HepG2 (cell line): ENCODE results near the gene MZF1. TPM values are rescaled to one million over a fixed set of nuclear protein-coding genes. Genes with fewer than 3 reads are reported as not detected.

Experiments
- AHR ChIP-seq: IDR thresholded peaks from 2 replicates; pipeline ENCODE4 v1.6.1; 2018; ENCODE audit warnings: missing genetic modification reagents, missing compliant biosample characterization
- CC2D1A ChIP-seq: sonication (generic); formaldehyde crosslinking; IDR thresholded peaks from 2 replicates; pipeline ENCODE4 v1.8.1; 2023; ENCODE audit warnings: mild to moderate bottlenecking, missing genetic modification reagents
- ELF1 ChIP-seq: sonication (generic); formaldehyde crosslinking; IDR thresholded peaks from 2 replicates; pipeline ENCODE4 v1.4.0; 2020; ENCODE audit warnings: missing genetic modification reagents
- FOXA3 ChIP-seq: IDR thresholded peaks from 2 replicates; pipeline ENCODE4 v1.6.1; 2016; ENCODE audit warnings: missing genetic modification reagents, missing compliant biosample characterization
- GLI4 ChIP-seq: sonication (generic); formaldehyde crosslinking; IDR thresholded peaks from 2 replicates; pipeline ENCODE4 v1.5.1; 2020; ENCODE audit warnings: missing genetic modification reagents, mild to moderate bottlenecking, moderate library complexity, borderline replicate concordance
- KLF11 ChIP-seq: IDR thresholded peaks from 2 replicates; pipeline ENCODE4 v1.6.1; 2016; ENCODE audit warnings: missing compliant biosample characterization
- PAWR ChIP-seq: sonication (generic); formaldehyde crosslinking; IDR thresholded peaks from 2 replicates; pipeline ENCODE4 v1.4.0; 2020; ENCODE audit warnings: missing genetic modification reagents, mild to moderate bottlenecking, borderline replicate concordance
- POLR2AphosphoS5 ChIP-seq: IDR thresholded peaks from 2 replicates; pipeline ENCODE4 v1.6.1; 2012; ENCODE audit warnings: low read depth, low read length
- REPIN1 ChIP-seq: sonication (generic); formaldehyde crosslinking; IDR thresholded peaks from 2 replicates; pipeline ENCODE4 v1.8.0; 2022; ENCODE audit warnings: missing genetic modification reagents, low read depth, mild to moderate bottlenecking, borderline replicate concordance
- SATB2 ChIP-seq: sonication (generic); formaldehyde crosslinking; IDR thresholded peaks from 2 replicates; pipeline ENCODE4 v1.5.0; 2020; ENCODE audit warnings: missing genetic modification reagents
- SNAPC5 ChIP-seq: sonication (generic); formaldehyde crosslinking; IDR thresholded peaks from 2 replicates; pipeline ENCODE4 v1.8.1; 2023; ENCODE audit warnings: mild to moderate bottlenecking, missing genetic modification reagents, borderline replicate concordance
- SSRP1 ChIP-seq: IDR thresholded peaks from 2 replicates; pipeline ENCODE4 v1.6.1; 2016; ENCODE audit warnings: control low read depth
- TAF1 ChIP-seq: sonication (generic); formaldehyde crosslinking; IDR thresholded peaks from 2 replicates; pipeline ENCODE4 v1.4.0; 2020; ENCODE audit warnings: missing genetic modification reagents
- ZC3H13 ChIP-seq: sonication (generic); formaldehyde crosslinking; IDR thresholded peaks from 2 replicates; pipeline ENCODE4 v1.8.1; 2023; ENCODE audit warnings: mild to moderate bottlenecking, missing genetic modification reagents, moderate library complexity
- ZNF230 ChIP-seq: sonication (generic); formaldehyde crosslinking; IDR thresholded peaks from 2 replicates; pipeline ENCODE4 v1.4.0; 2020; ENCODE audit warnings: mild to moderate bottlenecking, missing genetic modification reagents
- ZNF24 ChIP-seq: fragments of 450-650 bp; IDR thresholded peaks from 2 replicates; pipeline ENCODE4 v1.6.1; 2017; ENCODE audit warnings: antibody characterized with exemption, mild to moderate bottlenecking
- ZNF280D ChIP-seq: sonication (generic); formaldehyde crosslinking; IDR thresholded peaks from 2 replicates; pipeline ENCODE4 v1.5.1; 2020; ENCODE audit warnings: mild to moderate bottlenecking, missing genetic modification reagents
- ZNF441 ChIP-seq: sonication (generic); formaldehyde crosslinking; IDR thresholded peaks from 2 replicates; pipeline ENCODE4 v1.7.0; 2021; ENCODE audit warnings: missing genetic modification reagents, borderline replicate concordance
- ZNF563 ChIP-seq: sonication (generic); formaldehyde crosslinking; IDR thresholded peaks from 2 replicates; pipeline ENCODE4 v1.8.0; 2022; ENCODE audit warnings: mild to moderate bottlenecking, moderate library complexity, missing genetic modification reagents
- ZNF569 ChIP-seq: sonication (generic); formaldehyde crosslinking; IDR thresholded peaks from 2 replicates; pipeline ENCODE4 v1.5.0; 2020; ENCODE audit warnings: mild to moderate bottlenecking, missing genetic modification reagents, moderate library complexity, borderline replicate concordance
- ZNF574 ChIP-seq: sonication (generic); formaldehyde crosslinking; IDR thresholded peaks from 2 replicates; pipeline ENCODE4 v1.4.0; 2020; ENCODE audit warnings: missing genetic modification reagents
- ZNF614 ChIP-seq: IDR thresholded peaks from 2 replicates; pipeline ENCODE4 v1.6.1; 2018; ENCODE audit warnings: missing biosample characterization, missing genetic modification reagents, inconsistent platforms, borderline replicate concordance
- ZNF7 ChIP-seq: IDR thresholded peaks from 2 replicates; pipeline ENCODE4 v1.6.1; 2016; ENCODE audit warnings: missing biosample characterization, missing genetic modification reagents
- ZNF724P ChIP-seq: sonication (generic); formaldehyde crosslinking; IDR thresholded peaks from 2 replicates; pipeline ENCODE4 v1.8.0; 2022; ENCODE audit warnings: missing genetic modification reagents, borderline replicate concordance
- polyA plus RNA-seq, 8 experiments: library from polyadenylated mRNA; depleted of rRNA in 3 of 8; stranded (reverse) in 7 of 8; unstranded in 1 of 8; fragments of >200 nt; fragmentation: Illumina TruSeq in 4 of 8; extraction: Trizol in 4 of 8; gene quantifications; 2 replicates each; pipeline versions ENCODE4 v1.2.1 to v1.2.3, GENCODE V29; 2011 to 2016; ENCODE audit warnings: low read depth in 4 of 8, missing spikeins in 1 of 8, mixed read lengths in 1 of 8; ENCODE audit not compliant: insufficient read depth in 1 of 8
- total RNA-seq, 5 experiments: library from RNA; depleted of rRNA; stranded (reverse); fragments of >200 nt; fragmentation: Illumina TruSeq; extraction: Trizol; gene quantifications; 2 replicates each; pipeline ENCODE4 v1.2.3, GENCODE V29; 2016; ENCODE audit warnings: low read depth in 1 of 5

MZF1 gene
- total and polyA plus RNA-seq, 2 of the 13 experiments (the other 11 are each of a cell fraction or from before 2014, with no cell fraction given), result 3.1 to 8.1 TPM

- TF ChIP-seq CC2D1A (CRISPR knock-in tag), result 0 out of 2 replicates have a peak, but pooled peaks have one; percentile 35
- TF ChIP-seq ZC3H13 (CRISPR knock-in tag), result peak; percentile 93
- TF ChIP-seq ZNF614 (CRISPR knock-in tag), result no peak; the same call in 1 of the 2 replicates
- TF ChIP-seq ZNF230 (CRISPR knock-in tag), result no peak; the same call in 1 of the 2 replicates
- TF ChIP-seq ZNF569 (CRISPR knock-in tag), result 0 out of 2 replicates have a peak, but pooled peaks have one; percentile 93
- TF ChIP-seq ZNF563, result peak; percentile 52; the same call in 1 of the 2 replicates
- TF ChIP-seq GLI4 (CRISPR knock-in tag), result peak; percentile 63; the same call in 1 of the 2 replicates
- peak; percentile 84; the same call in 1 of the 2 replicates for TF ChIP-seq KLF11
- peak; percentile 58; the same call in 1 of the 2 replicates for TF ChIP-seq AHR (CRISPR knock-in tag)
- no peak for TF ChIP-seq PAWR (CRISPR knock-in tag)
- peak; percentile 86 for TF ChIP-seq ELF1
- 0 out of 2 replicates have a peak, but pooled peaks have one; percentile 5 for TF ChIP-seq ZNF441 (CRISPR knock-in tag)
- peak; percentile 64 for TF ChIP-seq ZNF574 (CRISPR knock-in tag)
- TF ChIP-seq SSRP1 (CRISPR knock-in tag), result peak; percentile 76
- peak; percentile 60; the same call in 1 of the 2 replicates for TF ChIP-seq TAF1 (CRISPR knock-in tag)
- no peak for TF ChIP-seq ZNF24
- peak; percentile 50; the same call in 1 of the 2 replicates for TF ChIP-seq REPIN1 (CRISPR knock-in tag)
- peak; percentile 73; the same call in 1 of the 2 replicates for TF ChIP-seq SNAPC5
- TF ChIP-seq SATB2 (CRISPR knock-in tag), result no peak
- TF ChIP-seq ZNF7 (CRISPR knock-in tag), result no peak
- 0 out of 2 replicates have a peak, but pooled peaks have one; percentile 42 for TF ChIP-seq POLR2AphosphoS5
- TF ChIP-seq ZNF280D (CRISPR knock-in tag), result peak; percentile 72; the same call in 1 of the 2 replicates
- peak; percentile 13; the same call in 1 of the 2 replicates for TF ChIP-seq FOXA3 (CRISPR knock-in tag)
- TF ChIP-seq ZNF724P (CRISPR knock-in tag), result no peak
Measured at GRCh38 chr19:58572818-58573657, at the start of gene MZF1 (continued).
